GM12892 (cell line): ENCODE results near the gene CAMK1D.

ENCODE experiments used
- POLR2A ChIP-seq: IDR thresholded peaks from 2 replicates; pipeline ENCODE4 v1.6.1; 2011; ENCODE audit warnings: low read depth, low read length, control low read depth
- POLR2AphosphoS5 ChIP-seq: IDR thresholded peaks from 2 replicates; pipeline ENCODE4 v1.6.1; 2011; ENCODE audit warnings: low read depth, low read length, control low read depth

DNA sequence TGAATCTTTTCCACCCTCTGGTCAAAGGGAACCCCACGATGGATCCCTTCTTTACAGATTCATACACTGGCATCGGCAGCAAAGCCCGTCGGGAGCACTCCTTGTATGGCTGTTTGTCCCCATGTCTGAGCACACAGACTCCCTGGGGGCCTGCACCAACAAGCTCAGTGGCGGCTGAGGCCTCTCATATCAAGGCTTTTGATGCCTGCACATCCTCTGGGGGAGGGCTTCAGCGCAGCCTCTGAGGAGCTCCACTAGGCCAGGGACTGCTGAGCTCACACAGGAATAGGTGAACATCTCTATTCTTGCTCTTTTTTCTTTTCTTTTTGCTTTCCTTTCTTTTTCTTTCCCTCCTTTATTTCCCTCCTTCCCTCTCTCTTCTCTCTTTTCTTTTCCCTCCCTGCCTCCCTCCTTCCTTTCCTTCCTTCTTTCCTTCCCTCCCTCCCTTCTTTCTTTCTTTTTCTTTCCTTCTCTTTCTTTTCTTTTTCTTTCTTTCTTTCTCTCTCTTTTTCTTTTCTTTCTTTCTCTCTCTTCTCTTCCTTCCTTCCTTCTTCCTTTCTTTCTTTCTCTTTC, 477.5 kb downstream of the CAMK1D start:
- no peak for TF ChIP-seq POLR2A
- no peak for TF ChIP-seq POLR2AphosphoS5
